Bronchial epithelial cell (primary cell): ENCODE data around the gene NUPR1. TPM values are rescaled to one million over a fixed set of nuclear protein-coding genes. Genes with fewer than 3 reads are reported as not detected.

Experiments
- DNase-seq: peaks from one replicate; pipeline ENCODE4 v3.0.0-alpha.2; 2010; ENCODE audit warnings: low read depth
- FAIRE-seq: peaks from 2 replicates; lab custom pipeline; 2011; peaks lifted over from hg19 to GRCh38; lab: Jason Lieb, UNC
- H3K27me3 ChIP-seq: 2 replicates; pipeline ENCODE4 v1.5.1; 2011; ENCODE audit warnings: low read length; ENCODE audit not compliant: control insufficient read depth, insufficient read depth
- H3K36me3 ChIP-seq: 2 replicates; pipeline ENCODE4 v1.5.1; 2011; ENCODE audit warnings: low read length; ENCODE audit not compliant: control insufficient read depth, insufficient read depth
- H3K4me3 ChIP-seq: 2 replicates; pipeline ENCODE4 v1.5.1; 2011; ENCODE audit warnings: mild to moderate bottlenecking, low read depth, low read length, control low read depth
- CTCF ChIP-seq: IDR thresholded peaks from 2 replicates; pipeline ENCODE4 v1.5.1; 2011; ENCODE audit warnings: mild to moderate bottlenecking, moderate library complexity, low read length, control low read depth, inconsistent platforms; ENCODE audit not compliant: insufficient read depth, severe bottlenecking
- total RNA-seq: library from RNA; depleted of rRNA; stranded (reverse); fragments of >200 nt; gene quantifications from 2 replicates; pipeline ENCODE4 v1.2.1, GENCODE V29; 2014

Gene NUPR1
- total RNA-seq, 1 donor from 2014 or later = 65.3 TPM

DNA sequence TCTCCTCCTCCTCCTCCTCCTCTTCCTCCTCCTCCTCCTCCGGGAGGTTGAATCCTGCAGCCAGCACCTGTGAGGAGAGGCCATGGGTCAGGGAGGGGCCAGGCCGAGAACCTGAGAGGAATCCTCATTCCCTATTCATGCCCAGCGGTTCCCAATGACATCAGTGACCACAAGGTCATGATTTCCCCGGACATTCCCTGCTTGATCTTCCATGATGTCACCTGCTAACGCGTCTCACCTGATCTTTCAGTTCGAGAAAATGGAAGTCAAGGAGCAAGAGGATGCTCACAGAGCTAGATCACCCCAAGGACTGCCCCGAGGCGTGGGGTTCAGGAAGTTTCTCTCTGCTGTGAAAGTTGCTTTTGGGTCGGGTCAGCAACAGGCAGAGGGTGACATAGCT lies 38.9 kb downstream of the NUPR1 start:
- Histone ChIP-seq H3K4me3 (no peak overlapping the region), H3K36me3 (no peaks in the 10 kb centered on the region), H3K27me3 (no peaks in the 10 kb centered on the region)
- TF ChIP-seq CTCF = no peak
- FAIRE-seq = no peak
- no peak for DNase-seq

DNA sequence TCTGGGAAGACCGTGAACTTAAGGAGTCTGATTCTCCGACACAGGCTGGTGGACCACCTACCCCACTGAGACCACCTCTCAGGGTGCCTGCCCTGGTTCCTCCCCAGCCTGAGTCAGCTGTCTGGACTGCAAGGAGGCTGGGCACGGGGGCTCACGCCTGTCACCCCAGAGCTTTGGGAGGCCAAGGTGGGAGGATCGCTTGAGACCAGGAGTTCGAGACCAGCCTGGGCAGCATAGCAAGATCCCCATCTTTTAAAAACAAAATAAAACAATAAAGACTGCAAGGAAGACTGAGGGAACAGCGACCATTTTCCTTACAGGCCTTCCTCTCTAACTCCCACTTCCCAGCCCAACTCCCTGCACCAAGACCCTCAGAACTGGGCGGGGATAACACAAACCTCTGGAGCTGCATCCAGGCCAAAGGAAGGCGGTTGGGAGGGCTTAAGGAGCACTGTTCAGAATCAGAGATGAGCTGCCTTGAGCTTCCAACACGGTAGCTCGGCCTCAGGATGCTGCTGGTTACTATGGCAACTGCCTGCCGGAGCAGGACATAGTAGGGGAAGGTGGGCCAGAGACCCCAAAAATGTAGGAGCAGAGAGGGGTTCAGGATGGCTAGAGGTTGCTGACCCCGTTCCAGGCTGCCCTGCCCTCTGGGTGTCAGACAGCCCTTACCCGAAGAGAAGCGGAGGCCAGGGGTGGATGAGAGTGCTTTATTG lies 40.0 kb downstream of the NUPR1 start:
- TF ChIP-seq CTCF = no peak

GRCh38 chr16:28497861-28498599 lies 40.7 kb downstream of the NUPR1 start:
- H3K27me3 ChIP-seq = no peaks in the 10 kb centered on the region
- DNase-seq (no peak), FAIRE-seq (no peak)
- no peak for TF ChIP-seq CTCF
- no peak overlapping the region for H3K4me3 ChIP-seq
- no peaks in the 10 kb centered on the region for H3K36me3 ChIP-seq

More for the DNA sequence above, 40.0 kb downstream of the NUPR1 start:
- Histone ChIP-seq H3K4me3 (no peak overlapping the region), H3K36me3 (no peaks in the 10 kb centered on the region), H3K27me3 (no peaks in the 10 kb centered on the region)
- FAIRE-seq = no peak
- DNase-seq = no peak

GRCh38 chr16:28497386-28497785 lies 41.4 kb downstream of the NUPR1 start:
- no peak for TF ChIP-seq CTCF
- Histone ChIP-seq H3K4me3 (no peak overlapping the region), H3K27me3 (no peaks in the 10 kb centered on the region), H3K36me3 (no peaks in the 10 kb centered on the region)
- FAIRE-seq (no peak), DNase-seq (no peak)

- no peak for TF ChIP-seq CTCF
- FAIRE-seq = no peak
Observed at GRCh38 chr16:28496844-28497243, 41.9 kb downstream of the NUPR1 start.

More at GRCh38 chr16:28496844-28497243, 41.9 kb downstream of the NUPR1 start:
- H3K36me3 ChIP-seq = no peaks in the 10 kb centered on the region
- H3K27me3 ChIP-seq = no peaks in the 10 kb centered on the region
- H3K4me3 ChIP-seq = no peak overlapping the region
- DNase-seq = no peak
